IPS-NIHi11 (cell line): ENCODE results near the gene KIF26A.

Source experiments
- DNase-seq: peaks from one replicate; pipeline ENCODE4 v3.0.0; 2012; ENCODE audit warnings: mixed read lengths, low spot score

The KIF26A gene

DNA sequence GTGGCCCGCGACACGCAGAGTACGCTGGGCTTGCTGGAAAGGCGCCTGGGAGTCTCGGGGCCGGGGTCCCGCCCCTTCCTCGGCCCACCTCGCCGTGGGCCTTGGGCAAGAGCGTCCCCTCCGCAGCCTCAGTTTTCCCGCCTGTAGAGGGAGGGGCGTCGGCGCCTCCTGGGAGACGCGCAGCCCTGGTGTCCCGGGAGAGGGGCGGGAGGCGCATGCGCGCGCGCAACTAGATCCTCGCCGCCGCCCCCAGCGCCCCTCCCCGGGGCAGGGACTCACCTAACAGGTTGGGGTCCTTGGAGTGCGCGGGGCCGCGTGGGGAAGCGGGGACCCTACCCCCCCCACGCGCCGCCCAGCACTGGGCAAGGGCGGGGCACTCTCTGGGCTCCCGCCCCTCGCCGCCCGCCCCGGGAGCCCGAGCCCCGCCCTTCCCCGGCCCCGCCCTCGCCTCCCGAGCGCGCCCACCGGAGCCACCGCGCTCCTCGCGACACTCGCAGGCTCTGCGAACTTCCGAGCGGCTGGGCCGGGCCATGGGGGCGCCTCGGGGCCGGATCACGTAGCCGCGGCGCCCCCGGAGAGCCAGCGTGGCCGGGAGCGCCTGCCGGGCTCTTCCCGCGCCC, at the start of gene KIF26A:
KIF26A (plus strand) TSS at position 490 of the 620 bp plus-strand sequence. CDS start 136 bp downstream, outside the sequence.
- DNase-seq: peak; percentile 89

- no peak for DNase-seq
Observed at GRCh38 chr14:104090071-104090748, 48.2 kb upstream of the KIF26A start.

GRCh38 chr14:104091061-104091926, 47.1 kb upstream of the KIF26A start:
- no peak for DNase-seq

DNA sequence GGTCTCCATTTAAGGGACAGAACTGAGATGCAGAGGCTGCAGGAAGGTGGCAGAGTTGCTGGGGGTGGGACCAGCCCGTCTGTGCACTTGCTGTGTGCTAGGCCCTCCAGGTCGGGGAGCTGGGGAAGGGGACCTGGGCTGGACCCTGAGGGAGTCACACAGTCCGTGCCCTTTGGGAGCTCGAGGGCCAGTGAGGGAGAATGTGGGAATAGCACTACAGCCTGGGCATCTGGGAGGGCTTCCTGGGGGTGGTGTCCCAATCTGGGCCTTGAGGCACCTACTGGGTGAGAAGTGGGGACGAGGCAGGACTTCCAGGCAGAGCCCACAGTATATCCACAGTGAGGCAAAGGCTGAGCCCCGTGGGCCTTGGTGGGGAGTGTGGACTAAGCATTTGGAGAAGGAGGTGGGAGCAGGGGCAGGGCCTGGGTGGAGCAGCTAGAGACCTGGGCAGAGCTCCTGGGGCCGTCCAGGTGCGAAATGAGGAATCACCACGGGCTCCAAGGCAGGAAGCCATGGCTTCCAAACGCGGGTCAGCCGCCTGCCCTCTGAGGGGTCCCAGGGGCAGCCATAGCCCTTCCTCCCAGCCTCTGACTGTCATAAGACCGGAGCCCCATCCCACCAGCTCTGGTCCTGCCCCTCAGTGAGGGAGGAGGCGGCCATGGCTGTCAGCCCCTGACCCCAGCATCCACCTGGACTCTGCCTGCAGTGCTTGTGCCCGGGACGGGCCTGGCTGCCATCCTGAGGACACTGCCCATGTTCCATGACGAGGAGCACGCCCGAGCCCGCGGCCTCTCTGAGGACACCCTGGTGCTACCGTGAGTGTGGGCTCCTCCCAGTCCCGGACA, 46.2 kb upstream of the KIF26A start:
- no peak for DNase-seq

GRCh38 chr14:104092931-104093365, 45.4 kb upstream of the KIF26A start:
- no peak for DNase-seq

DNA sequence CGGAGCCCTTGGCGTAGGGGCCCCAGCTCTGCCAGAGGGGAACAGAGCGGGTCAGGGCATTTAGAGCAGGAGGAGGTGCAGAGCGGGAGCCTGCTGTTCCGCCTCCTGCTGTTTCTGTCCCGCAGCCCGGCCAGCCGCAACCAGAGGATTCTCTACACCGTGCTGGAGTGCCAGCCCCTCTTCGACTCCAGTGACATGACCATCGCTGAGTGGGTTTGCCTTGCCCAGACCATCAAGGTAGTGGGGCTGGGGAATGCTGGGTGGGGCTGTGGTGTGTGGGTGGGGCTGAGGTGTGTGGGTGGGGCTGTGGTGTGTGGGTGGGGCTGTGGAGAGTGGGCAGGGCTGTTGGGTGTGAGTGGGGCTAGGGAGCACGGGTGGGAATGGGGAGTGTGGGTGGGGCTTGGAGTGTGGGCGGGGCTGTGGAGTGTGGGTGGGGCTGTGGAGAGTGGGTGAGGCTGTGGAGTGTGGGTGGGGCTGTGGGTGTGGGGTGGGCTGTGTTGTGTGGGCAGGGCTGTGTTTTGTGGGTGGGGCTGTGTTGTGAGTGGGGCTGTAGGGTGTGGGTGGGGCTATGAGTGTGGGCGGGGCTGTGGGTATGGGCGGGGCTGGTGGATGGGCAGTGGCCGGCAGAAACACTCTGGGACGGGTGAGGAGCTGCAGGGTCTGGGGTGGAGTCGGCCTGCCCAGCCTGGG, 44.9 kb upstream of the KIF26A start:
- DNase-seq: no peak

DNA sequence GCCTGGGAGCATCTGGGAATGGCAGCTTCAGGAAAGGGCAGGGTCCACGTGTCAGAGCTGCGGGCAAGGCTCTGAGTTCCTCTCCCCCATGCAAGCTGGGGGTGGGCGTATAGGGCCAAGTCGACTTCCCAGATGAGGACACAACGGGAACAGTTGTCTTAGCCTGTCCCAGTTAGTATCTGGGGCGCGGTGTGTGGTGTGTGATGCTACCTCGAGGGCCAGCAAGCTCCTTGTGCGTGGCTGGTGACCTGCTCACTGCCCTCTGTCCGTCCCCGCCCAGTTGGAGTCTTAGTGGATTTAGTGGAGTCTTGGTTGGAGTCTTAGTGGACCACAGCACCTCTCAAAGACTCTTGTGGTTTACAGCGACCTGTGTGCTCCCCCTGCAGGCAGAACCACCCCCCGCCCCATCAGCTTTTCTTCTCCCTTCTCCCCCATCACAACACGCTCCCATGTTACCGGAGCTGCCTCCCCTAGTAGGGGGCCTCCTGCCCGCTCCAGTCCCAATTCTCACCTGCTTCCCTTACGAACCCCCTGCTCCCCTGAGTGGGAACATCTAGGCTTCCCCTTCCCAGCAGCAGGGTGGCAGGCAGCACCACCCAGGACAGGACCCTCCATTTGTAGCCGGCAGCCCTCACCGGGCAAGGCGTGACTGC, 44.2 kb upstream of the KIF26A start:
- DNase-seq: no peak

- peak; percentile 94 for DNase-seq
Observed at GRCh38 chr14:104094709-104095425, 43.5 kb upstream of the KIF26A start.

- no peak for DNase-seq
Observed at GRCh38 chr14:104095426-104096310, 42.7 kb upstream of the KIF26A start.

- no peak for DNase-seq
Observed at GRCh38 chr14:104096318-104096717, 42.1 kb upstream of the KIF26A start.

DNA sequence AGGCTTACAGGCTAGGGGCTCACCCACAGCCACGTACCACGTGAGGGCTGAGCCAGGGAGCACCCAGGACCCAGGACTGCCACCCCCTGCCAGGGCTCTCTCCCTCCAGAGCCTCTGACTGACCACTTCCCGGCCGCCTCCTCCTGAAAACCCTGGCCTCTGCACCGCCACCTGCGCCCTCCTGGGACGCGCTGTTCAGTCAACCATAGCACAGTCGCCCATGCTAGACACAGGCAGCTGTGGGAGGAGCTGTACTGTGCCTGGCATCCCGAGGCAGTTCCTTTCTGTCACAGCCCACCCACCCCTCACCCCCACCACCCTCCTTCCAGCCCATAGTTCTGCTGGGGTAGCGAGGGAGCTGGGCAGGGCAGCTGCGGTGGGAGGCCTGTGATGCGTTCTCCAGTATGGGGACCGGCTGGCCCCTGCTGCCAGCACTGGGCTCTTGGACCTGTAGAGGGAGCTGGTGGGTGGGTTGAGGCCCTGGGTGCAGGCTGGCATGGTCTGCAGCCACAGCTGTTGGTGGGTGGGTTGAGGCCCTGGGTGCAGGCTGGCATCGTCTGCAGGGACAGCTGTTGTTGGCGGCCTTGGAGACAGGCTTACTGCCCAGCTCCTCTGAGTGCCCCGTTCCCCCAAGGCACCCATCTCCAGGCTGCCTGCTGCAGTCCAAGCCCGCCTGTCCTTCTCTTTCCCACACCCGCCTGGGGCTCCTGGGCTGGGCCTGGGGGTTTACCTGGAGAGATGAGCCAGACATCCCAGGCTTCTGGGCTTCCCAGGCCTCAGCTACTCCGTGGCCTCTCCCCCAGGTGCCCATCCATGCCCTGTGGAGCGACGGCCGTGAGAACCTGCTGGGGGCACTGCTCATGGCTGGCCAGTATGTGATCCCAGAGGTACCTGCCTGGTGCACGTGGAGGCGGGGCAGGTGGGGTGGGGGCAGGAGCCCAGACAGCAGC, 41.4 kb upstream of the KIF26A start:
- no peak for DNase-seq

GRCh38 chr14:104098272-104099095, 39.9 kb upstream of the KIF26A start:
- DNase-seq: no peak

DNA sequence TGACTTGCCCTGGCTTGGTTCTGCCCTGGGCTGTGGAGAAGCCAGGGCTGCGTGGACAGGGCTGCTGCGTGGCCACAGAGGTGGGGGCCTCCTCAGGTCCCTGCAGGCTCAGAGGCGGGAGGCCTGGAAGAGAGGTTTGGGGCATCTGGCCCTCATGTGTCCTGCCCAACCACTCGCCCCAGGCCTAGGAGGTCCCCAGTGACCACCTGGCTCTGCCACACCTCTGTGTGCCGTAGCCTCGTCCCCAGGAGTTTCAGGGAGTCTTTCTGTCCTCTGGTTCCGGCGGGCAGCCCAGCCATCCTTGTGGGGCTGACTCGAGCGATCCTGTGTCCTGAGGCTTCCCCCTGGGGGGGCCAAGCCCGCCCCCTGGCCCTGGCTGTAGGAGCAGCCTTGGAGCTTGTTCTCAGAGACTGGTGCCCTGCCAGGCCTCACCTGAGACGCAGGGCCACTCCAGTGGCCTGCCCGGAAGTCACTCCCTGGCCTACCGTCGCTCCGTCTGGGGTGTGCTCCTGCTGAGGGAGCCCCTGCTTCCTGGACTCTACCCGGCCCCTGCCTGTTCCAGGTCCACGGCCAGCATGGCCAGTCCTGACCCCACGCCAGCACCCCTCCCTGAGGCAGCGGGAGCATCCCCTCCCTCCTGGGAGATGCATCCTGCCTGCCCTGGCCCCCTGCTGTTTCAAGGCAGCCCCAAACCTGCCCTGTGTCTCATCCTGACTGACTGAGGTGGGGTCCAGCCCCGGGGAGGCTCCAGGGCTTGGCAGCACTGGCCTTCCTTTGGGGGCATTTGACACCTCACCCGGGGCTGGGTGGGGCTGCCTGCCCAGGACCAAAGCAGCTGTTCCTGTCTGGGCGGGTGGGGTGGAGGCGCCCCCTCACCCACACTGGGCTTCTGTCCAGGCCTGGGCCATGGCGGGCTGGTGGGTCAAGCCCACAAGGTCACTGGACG, 39.0 kb upstream of the KIF26A start:
- no peak for DNase-seq

GRCh38 chr14:104100171-104101085, 38.0 kb upstream of the KIF26A start:
- DNase-seq: no peak
